Measurements from ENCODE around the gene NECAB3.
A peak's percentile ranks its signal among the peaks of the same experiment; 100 is the strongest.
"Not testable (repeated sequence)": the region's sequence is repeated elsewhere in the genome, so short reads cannot be mapped to it uniquely, and the experiment has no call there.

NECAB3 gene

GRCh38 chr20:33636776-33637175 lies 37.5 kb downstream of the NECAB3 start:
- H3K36me3 ChIP-seq = peaks cover 40% of the 10 kb centered on the region
- TF ChIP-seq, protein P1, sequence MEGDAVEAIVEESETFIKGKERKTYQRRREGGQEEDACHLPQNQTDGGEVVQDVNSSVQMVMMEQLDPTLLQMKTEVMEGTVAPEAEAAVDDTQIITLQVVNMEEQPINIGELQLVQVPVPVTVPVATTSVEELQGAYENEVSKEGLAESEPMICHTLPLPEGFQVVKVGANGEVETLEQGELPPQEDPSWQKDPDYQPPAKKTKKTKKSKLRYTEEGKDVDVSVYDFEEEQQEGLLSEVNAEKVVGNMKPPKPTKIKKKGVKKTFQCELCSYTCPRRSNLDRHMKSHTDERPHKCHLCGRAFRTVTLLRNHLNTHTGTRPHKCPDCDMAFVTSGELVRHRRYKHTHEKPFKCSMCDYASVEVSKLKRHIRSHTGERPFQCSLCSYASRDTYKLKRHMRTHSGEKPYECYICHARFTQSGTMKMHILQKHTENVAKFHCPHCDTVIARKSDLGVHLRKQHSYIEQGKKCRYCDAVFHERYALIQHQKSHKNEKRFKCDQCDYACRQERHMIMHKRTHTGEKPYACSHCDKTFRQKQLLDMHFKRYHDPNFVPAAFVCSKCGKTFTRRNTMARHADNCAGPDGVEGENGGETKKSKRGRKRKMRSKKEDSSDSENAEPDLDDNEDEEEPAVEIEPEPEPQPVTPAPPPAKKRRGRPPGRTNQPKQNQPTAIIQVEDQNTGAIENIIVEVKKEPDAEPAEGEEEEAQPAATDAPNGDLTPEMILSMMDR (IDR thresholded peaks at IDR 0.05) = no peak
- H3K27me3 ChIP-seq = no peaks in the 10 kb centered on the region
- H3K4me1 ChIP-seq (ENCODE audit: control insufficient read depth in 1 of 2, insufficient read depth in 1 of 2, low read depth in 1 of 2, low read length in 1 of 2) = peaks cover 21 to 28% of the 10 kb centered on the region in 2 experiments
- H3K27ac ChIP-seq = peak overlapping the region; percentile 63
- H3K9me3 ChIP-seq = no peaks in the 10 kb centered on the region
- no peak overlapping the region for H3K4me3 ChIP-seq (ENCODE audit: low read depth in 1 of 2, low read length in 1 of 2)

DNA sequence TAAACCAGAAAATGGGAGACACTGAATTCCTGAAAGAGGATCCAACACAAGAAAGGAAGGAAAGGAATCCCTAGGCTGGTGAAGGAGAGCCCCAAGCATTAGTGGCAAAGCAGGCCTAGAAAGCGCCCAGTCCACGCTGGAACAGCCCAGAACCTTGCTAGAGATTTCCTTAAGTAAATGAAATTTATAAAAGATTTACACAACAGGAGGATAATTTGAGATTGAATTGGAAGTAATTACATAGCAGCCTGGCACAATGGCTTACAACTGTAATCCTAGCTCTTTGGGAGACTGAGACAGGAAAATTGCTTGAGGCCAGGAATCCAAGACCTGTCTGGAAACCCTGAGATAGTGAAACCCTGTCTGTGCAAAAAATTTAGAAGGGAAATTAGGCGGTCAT lies 38.9 kb downstream of the NECAB3 start:
- no peak overlapping the region for H3K4me3 ChIP-seq (ENCODE audit: low read depth in 1 of 2, low read length in 1 of 2)
- H3K36me3 ChIP-seq = peaks cover 40% of the 10 kb centered on the region
- peaks cover 20 to 24% of the 10 kb centered on the region in 2 experiments for H3K4me1 ChIP-seq (ENCODE audit: control insufficient read depth in 1 of 2, insufficient read depth in 1 of 2, low read depth in 1 of 2, low read length in 1 of 2)
- H3K27me3 ChIP-seq = no peaks in the 10 kb centered on the region
- H3K27ac ChIP-seq = no peak overlapping the region
- TF ChIP-seq, protein P1 (IDR thresholded peaks at IDR 0.05) = no peak
- no peaks in the 10 kb centered on the region for H3K9me3 ChIP-seq

DNA sequence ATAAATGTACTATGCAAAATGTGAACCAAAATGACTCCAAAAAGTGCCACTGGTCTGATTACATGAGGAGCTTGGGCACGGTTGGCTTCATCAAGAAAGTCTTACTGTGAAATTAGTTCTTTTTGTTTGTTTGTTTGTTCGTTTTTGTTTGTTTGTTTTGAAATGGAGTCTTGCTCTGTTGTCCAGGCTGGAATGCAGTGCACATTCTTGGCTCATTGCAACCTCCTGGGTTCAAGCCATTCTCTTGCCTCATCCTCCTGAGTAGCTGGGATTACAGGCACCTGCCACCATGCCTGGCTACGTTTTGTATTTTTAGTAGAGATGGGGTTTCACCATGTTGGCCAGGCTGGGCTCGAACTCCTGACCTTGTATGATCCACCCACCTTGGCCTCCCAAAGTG lies 42.3 kb downstream of the NECAB3 start:
- H3K9me3 ChIP-seq; H3K4me1 ChIP-seq (ENCODE audit: control insufficient read depth in 1 of 2, insufficient read depth in 1 of 2, low read depth in 1 of 2, low read length in 1 of 2); H3K4me3 ChIP-seq (ENCODE audit: low read depth in 1 of 2, low read length in 1 of 2); H3K27ac ChIP-seq; H3K27me3 ChIP-seq: not testable (repeated sequence)
- H3K36me3 ChIP-seq = peaks cover 48% of the 10 kb centered on the region

DNA sequence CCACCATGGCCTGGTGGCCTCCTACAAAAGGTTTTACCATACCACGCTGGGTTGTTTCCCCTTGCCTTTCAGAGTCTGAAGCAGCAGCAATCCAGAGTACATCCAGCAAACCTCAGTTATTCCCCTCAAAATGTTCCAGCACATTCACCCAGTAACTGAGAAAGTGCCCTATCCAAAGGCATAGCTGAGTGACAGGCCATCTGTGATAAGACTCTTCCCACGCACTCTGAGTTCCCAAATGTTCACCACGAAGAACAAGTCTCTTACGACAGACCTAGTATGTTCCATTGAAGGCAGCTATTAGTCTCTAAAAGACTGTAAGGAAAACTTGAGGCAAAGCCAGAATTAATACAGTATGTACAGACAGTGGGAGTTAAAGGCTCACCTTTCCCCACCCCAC lies 43.7 kb downstream of the NECAB3 start:
- TF ChIP-seq, protein P1 (IDR thresholded peaks at IDR 0.05) = no peak
- Histone ChIP-seq H3K36me3 (peaks cover 55% of the 10 kb centered on the region), H3K27ac (no peak overlapping the region), H3K4me3 (ENCODE audit: low read depth in 1 of 2, low read length in 1 of 2) (no peak overlapping the region), H3K9me3 (no peaks in the 10 kb centered on the region), H3K27me3 (no peaks in the 10 kb centered on the region), H3K4me1 (ENCODE audit: control insufficient read depth in 1 of 2, insufficient read depth in 1 of 2, low read depth in 1 of 2, low read length in 1 of 2) (no peaks in the 10 kb centered on the region)

GRCh38 chr20:33629979-33630378 lies 44.2 kb downstream of the NECAB3 start:
- peaks cover 60% of the 10 kb centered on the region for H3K36me3 ChIP-seq
- no peak overlapping the region for H3K4me3 ChIP-seq (ENCODE audit: low read depth in 1 of 2, low read length in 1 of 2)
- no peaks in the 10 kb centered on the region for H3K9me3 ChIP-seq
- TF ChIP-seq, protein P1 (IDR thresholded peaks at IDR 0.05) = no peak
- H3K4me1 ChIP-seq (ENCODE audit: control insufficient read depth in 1 of 2, insufficient read depth in 1 of 2, low read depth in 1 of 2, low read length in 1 of 2) = no peaks in the 10 kb centered on the region
- H3K27ac ChIP-seq = no peak overlapping the region
- H3K27me3 ChIP-seq = no peaks in the 10 kb centered on the region

GRCh38 chr20:33629533-33629932 lies 44.7 kb downstream of the NECAB3 start:
- peaks cover 65% of the 10 kb centered on the region for H3K36me3 ChIP-seq
- TF ChIP-seq, protein P1 (IDR thresholded peaks at IDR 0.05) = no peak
- no peaks in the 10 kb centered on the region for H3K4me1 ChIP-seq (ENCODE audit: control insufficient read depth in 1 of 2, insufficient read depth in 1 of 2, low read depth in 1 of 2, low read length in 1 of 2)
- H3K9me3 ChIP-seq = no peaks in the 10 kb centered on the region
- H3K4me3 ChIP-seq (ENCODE audit: low read depth in 1 of 2, low read length in 1 of 2) = no peak overlapping the region
- no peaks in the 10 kb centered on the region for H3K27me3 ChIP-seq
- no peak overlapping the region for H3K27ac ChIP-seq
